ENCODE measurements around the gene AZU1. TPM values are rescaled to one million over a fixed set of nuclear protein-coding genes. Genes with fewer than 3 reads are reported as not detected.

Gene AZU1
- total RNA-seq, 1 experiment from 2014 or later = not detected

- no TSS peak for BruUV-seq (replicated peaks)
- no peaks in the 10 kb centered on the region for H3F3A ChIP-seq (ENCODE audit: low read length, unreplicated experiment)
- POLR2A ChIA-PET (ENCODE audit: unreplicated experiment) = no interaction called here
Measured at GRCh38 chr19:803686-804418, 23.8 kb upstream of the AZU1 start.

GRCh38 chr19:804419-805165, 23.0 kb upstream of the AZU1 start:
- H3K4me2 ChIP-seq (ENCODE audit: low read length) = no peak overlapping the region
- peaks cover 81% of the 10 kb centered on the region for H4K20me1 ChIP-seq (ENCODE audit: low read length)
- no peak overlapping the region for H3K27ac ChIP-seq (ENCODE audit: low read length)
- ATAC-seq = no peak
- H3K4me1 ChIP-seq (ENCODE audit: insufficient read depth, low read length) = peaks cover 22% of the 10 kb centered on the region
- BruUV-seq (replicated peaks) = no TSS peak
- intact Hi-C loops (cut with micrococcal nuclease) = no loop called here
- DNase-seq = no peak
- no peak overlapping the region for H3K4me3 ChIP-seq (ENCODE audit: low read length)
- peaks cover 82% of the 10 kb centered on the region for H3K36me3 ChIP-seq (ENCODE audit: low read depth, low read length)
- H3K9me2 ChIP-seq (replicated peaks; ENCODE audit: low read length) = no peaks in the 10 kb centered on the region
- no peaks in the 10 kb centered on the region for H3F3A ChIP-seq (ENCODE audit: low read length, unreplicated experiment)
- no peak overlapping the region for H3K9ac ChIP-seq (ENCODE audit: low read length)
- no peak overlapping the region for H2AFZ ChIP-seq (ENCODE audit: low read length)
- ChIA-PET POLR2A (ENCODE audit: unreplicated experiment) (no interaction called here), CTCF (no interaction called here)
- no peaks in the 10 kb centered on the region for H3K27me3 ChIP-seq (ENCODE audit: low read length)
- TF ChIP-seq EZH2 (IDR thresholded peaks at IDR 0.05; ENCODE audit: low read length, unreplicated experiment) = no peak
- TF ChIP-seq EZH2phosphoT487 (IDR thresholded peaks at IDR 0.05; ENCODE audit: borderline replicate concordance, low read length) = no peak
- TF ChIP-seq CTCF (conservative IDR thresholded peaks at IDR 0.05; ENCODE audit: low read depth, low read length) = no peak
- no peaks in the 10 kb centered on the region for H3K9me3 ChIP-seq (ENCODE audit: low read length)
- peaks cover 85% of the 10 kb centered on the region for H3K79me2 ChIP-seq (ENCODE audit: low read length)

More at GRCh38 chr19:803686-804418, 23.8 kb upstream of the AZU1 start:
- H3K4me3 ChIP-seq (ENCODE audit: low read length) = no peak overlapping the region
- ATAC-seq = no peak
- peaks cover 92% of the 10 kb centered on the region for H3K79me2 ChIP-seq (ENCODE audit: low read length)
- no peaks in the 10 kb centered on the region for H3K27me3 ChIP-seq (ENCODE audit: low read length)
- CTCF ChIA-PET = no interaction called here
- intact Hi-C loops (cut with micrococcal nuclease) = no loop called here
- no peaks in the 10 kb centered on the region for H3K9me2 ChIP-seq (replicated peaks; ENCODE audit: low read length)
- TF ChIP-seq EZH2phosphoT487 (IDR thresholded peaks at IDR 0.05; ENCODE audit: borderline replicate concordance, low read length) (no peak), EZH2 (IDR thresholded peaks at IDR 0.05; ENCODE audit: low read length, unreplicated experiment) (no peak), CTCF (conservative IDR thresholded peaks at IDR 0.05; ENCODE audit: low read depth, low read length) (no peak)
- no peak overlapping the region for H3K4me2 ChIP-seq (ENCODE audit: low read length)
- H3K9me3 ChIP-seq (ENCODE audit: low read length) = no peaks in the 10 kb centered on the region
- no peak overlapping the region for H2AFZ ChIP-seq (ENCODE audit: low read length)
- peaks cover 86% of the 10 kb centered on the region for H3K36me3 ChIP-seq (ENCODE audit: low read depth, low read length)
- no peak overlapping the region for H3K27ac ChIP-seq (ENCODE audit: low read length)
- no peak overlapping the region for H3K9ac ChIP-seq (ENCODE audit: low read length)
- peaks cover 88% of the 10 kb centered on the region for H4K20me1 ChIP-seq (ENCODE audit: low read length)
- no peak for DNase-seq
- H3K4me1 ChIP-seq (ENCODE audit: insufficient read depth, low read length) = peaks cover 26% of the 10 kb centered on the region

- H3K27ac ChIP-seq (ENCODE audit: low read length) = no peak overlapping the region
- H3F3A ChIP-seq (ENCODE audit: low read length, unreplicated experiment) = no peaks in the 10 kb centered on the region
- ATAC-seq (no peak), DNase-seq (no peak)
- no peak overlapping the region for H3K4me3 ChIP-seq (ENCODE audit: low read length)
- ChIA-PET CTCF (no interaction called here), POLR2A (ENCODE audit: unreplicated experiment) (no interaction called here)
- peaks cover 82% of the 10 kb centered on the region for H3K36me3 ChIP-seq (ENCODE audit: low read depth, low read length)
- H3K9ac ChIP-seq (ENCODE audit: low read length) = no peak overlapping the region
- peaks cover 75% of the 10 kb centered on the region for H4K20me1 ChIP-seq (ENCODE audit: low read length)
- no peak for TF ChIP-seq CTCF (conservative IDR thresholded peaks at IDR 0.05; ENCODE audit: low read depth, low read length)
- no peak for TF ChIP-seq EZH2phosphoT487 (IDR thresholded peaks at IDR 0.05; ENCODE audit: borderline replicate concordance, low read length)
- no peak for TF ChIP-seq EZH2 (IDR thresholded peaks at IDR 0.05; ENCODE audit: low read length, unreplicated experiment)
- H3K4me1 ChIP-seq (ENCODE audit: insufficient read depth, low read length) = peaks cover 17% of the 10 kb centered on the region
- intact Hi-C loops (cut with micrococcal nuclease) = no loop called here
- no peak overlapping the region for H2AFZ ChIP-seq (ENCODE audit: low read length)
- H3K4me2 ChIP-seq (ENCODE audit: low read length) = no peak overlapping the region
- H3K27me3 ChIP-seq (ENCODE audit: low read length) = no peaks in the 10 kb centered on the region
- no peaks in the 10 kb centered on the region for H3K9me2 ChIP-seq (replicated peaks; ENCODE audit: low read length)
- no peaks in the 10 kb centered on the region for H3K9me3 ChIP-seq (ENCODE audit: low read length)
- H3K79me2 ChIP-seq (ENCODE audit: low read length) = peaks cover 79% of the 10 kb centered on the region
- BruUV-seq (replicated peaks) = no TSS peak
Measured at GRCh38 chr19:805166-805551, 22.5 kb upstream of the AZU1 start.
